A673 (cell line): ENCODE results near the gene ZNF221.

Source experiments
- EZH2 ChIP-seq: fragments of 200-600 bp; sonication (generic); IDR thresholded peaks from 2 replicates; pipeline ENCODE4 v1.6.1; 2017; ENCODE audit warnings: borderline replicate concordance, low read depth, mild to moderate bottlenecking, mixed read lengths, antibody characterized with exemption, low read length; ENCODE audit not compliant: poor library complexity, severe bottlenecking
- TF ChIP-seq, protein P1 (sequence below): fragments of 300-800, 200-600 bp; sonication (generic); conservative IDR thresholded peaks from 2 replicates; pipeline ENCODE4 v1.5.1; 2017; ENCODE audit warnings: low read depth, mild to moderate bottlenecking, antibody characterized with exemption, low read length, moderate library complexity, mixed read lengths

DNA sequence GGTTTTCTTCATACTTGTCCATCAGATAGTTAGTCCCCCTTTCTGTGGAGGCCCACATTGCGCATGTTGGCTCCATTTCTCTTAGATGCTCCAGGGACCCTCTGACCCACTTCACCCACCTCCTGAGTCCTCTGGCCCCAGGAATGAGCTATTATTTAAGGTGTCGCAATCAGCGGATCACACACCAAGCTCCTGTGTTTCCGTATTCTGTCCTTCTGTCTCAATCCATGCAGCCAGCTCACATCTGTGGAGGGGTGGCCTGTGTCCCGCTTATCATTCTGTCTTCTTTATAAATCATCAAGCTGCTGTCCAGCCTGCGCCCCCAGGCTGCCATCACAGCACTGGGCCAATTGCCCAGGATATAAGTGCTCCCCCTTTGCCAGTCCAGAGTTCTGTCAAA is 56.4 kb downstream of the ZNF221 start:
- TF ChIP-seq, protein P1, sequence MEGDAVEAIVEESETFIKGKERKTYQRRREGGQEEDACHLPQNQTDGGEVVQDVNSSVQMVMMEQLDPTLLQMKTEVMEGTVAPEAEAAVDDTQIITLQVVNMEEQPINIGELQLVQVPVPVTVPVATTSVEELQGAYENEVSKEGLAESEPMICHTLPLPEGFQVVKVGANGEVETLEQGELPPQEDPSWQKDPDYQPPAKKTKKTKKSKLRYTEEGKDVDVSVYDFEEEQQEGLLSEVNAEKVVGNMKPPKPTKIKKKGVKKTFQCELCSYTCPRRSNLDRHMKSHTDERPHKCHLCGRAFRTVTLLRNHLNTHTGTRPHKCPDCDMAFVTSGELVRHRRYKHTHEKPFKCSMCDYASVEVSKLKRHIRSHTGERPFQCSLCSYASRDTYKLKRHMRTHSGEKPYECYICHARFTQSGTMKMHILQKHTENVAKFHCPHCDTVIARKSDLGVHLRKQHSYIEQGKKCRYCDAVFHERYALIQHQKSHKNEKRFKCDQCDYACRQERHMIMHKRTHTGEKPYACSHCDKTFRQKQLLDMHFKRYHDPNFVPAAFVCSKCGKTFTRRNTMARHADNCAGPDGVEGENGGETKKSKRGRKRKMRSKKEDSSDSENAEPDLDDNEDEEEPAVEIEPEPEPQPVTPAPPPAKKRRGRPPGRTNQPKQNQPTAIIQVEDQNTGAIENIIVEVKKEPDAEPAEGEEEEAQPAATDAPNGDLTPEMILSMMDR, result no peak
- no peak for TF ChIP-seq EZH2
